A549 treated with AZD9567 at 1 μM for 4 hours (cell line): ENCODE measurements around the gene SPATA21. TPM values are rescaled to one million over a fixed set of nuclear protein-coding genes. Genes with fewer than 3 reads are reported as not detected.

ENCODE experiments used
- total RNA-seq: library from RNA; stranded (reverse); fragments of 200-300 nt; extraction: Qiagen RNA extraction; gene quantifications from 5 replicates; pipeline ENCODE4 v1.2.3, GENCODE V29; 2022; ENCODE audit not compliant: insufficient read depth

The SPATA21 gene, protein sequence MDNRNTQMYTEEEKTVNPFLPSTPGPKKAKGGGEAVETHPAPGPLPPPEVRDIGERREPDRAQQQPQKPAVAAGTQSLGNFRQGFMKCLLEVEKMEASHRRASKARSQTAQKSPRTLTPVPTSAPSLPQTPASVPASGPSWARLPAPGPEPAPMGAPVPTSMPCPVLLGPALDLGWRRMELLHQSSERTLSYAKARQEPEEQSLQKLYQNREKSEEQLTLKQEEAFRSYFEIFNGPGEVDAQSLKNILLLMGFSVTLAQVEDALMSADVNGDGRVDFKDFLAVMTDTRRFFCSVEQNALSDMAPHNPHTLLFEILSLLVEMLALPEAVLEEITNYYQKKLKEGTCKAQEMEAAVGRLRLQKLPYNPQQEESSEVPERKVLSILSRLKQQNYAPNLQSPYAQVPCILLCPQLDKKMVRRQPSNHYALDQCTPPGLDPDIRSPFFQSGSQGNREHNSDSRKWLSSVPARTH
- total RNA-seq = 0.08 to 0.11 TPM (median 0.09 TPM) in 3 of 5 replicates, not detected in the others

DNA sequence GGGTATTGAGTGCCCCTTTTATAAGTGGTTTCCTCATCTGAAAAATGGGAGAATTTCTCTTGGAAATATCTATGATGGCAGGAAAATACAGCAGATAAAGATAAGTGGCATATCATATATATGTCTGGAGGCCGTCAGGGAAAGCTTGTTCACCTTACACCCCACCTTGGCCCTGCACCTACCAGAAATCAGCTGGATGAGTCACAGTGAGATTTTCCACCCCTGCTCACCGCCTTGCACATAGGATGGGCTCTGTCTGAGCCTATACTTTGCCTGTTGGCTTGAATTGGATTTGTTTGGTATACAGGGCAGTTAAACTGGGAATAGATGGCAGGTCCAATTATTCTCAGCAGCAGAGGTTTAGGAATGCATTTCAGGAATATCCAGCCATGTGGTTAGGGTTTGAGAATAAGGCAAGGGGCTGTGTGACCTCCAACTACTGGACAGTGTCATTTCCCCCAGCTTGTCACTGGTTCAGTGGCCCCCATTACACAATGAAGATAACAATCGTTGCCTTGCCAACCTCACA lies at the start of gene SPATA21:
TSS of gene SPATA21 (minus strand) at position 479 of the 529 bp plus-strand sequence. CDS start 6,053 bp downstream, outside the sequence.

DNA sequence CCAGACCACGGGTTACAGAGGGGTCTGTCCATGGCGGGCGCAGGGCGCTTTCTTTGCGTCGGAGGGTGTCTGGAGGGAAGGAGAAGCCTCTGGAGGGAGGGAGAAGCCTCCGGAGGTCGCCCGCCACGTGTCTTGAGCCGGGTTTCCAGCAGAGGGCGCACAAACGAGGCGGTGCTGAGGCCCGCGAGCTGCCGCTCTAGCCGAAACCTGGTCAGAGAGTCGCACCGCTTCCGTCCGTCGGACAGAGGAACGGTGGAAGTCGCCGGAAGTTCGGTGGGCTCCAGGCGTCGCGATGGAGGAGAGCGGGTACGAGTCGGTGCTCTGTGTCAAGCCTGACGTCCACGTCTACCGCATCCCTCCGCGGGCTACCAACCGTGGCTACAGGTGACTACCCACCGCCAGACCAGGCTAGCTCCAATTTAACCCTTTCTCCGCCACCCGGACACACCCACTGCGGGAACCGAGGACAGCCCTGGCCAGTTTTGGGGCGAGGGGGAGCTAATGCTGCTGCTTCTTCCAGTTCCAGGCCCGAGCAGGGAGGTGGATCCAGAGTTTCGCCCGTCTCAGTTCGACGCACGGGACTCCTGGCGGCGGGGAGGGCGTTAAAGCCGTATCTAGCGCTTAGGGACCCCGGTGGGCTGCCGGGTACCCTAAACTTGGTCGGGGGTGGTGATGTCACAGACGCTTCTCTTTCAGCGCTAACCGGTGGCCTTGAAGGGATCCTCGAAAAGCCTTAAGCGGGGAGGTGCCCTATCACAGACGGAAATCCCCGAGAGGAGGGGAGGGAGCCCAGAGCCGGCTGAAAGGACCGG lies 3.5 kb upstream of the SPATA21 start, which contains the start of gene NECAP2:
TSS of gene NECAP2 (plus strand) at position 255 of the 812 bp plus-strand sequence. CDS start at position 293, 38 bp downstream.

DNA sequence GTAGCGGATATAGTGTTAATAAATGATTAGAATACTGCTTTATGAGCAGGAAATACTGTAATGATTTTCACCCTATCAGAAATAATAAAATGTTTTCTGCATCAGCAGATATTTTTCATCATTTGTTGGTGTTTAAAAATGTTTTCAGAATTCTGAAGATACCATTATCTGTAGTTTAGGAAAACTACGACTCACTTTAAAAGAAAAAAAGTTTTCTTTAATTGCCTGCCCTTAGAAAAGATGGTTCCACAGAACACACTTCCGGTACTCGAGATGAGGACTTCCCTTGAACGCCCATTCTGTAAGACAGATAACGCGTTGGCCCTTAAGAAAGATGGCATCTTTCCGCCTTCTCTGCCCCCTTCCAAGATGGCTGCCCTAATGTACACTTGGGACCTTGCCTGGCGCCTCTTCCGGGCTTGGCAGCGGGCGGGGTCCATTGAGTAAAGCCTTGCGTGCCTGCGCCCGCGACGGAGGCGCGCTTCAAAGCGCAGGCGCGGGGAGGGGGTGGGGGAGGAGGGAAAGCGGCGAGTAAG lies 70.4 kb downstream of the SPATA21 start, which contains the start of gene SZRD1:
TSS of gene SZRD1 (plus strand) at position 521 of the 536 bp plus-strand sequence. CDS start 16 bp downstream, outside the sequence.

DNA sequence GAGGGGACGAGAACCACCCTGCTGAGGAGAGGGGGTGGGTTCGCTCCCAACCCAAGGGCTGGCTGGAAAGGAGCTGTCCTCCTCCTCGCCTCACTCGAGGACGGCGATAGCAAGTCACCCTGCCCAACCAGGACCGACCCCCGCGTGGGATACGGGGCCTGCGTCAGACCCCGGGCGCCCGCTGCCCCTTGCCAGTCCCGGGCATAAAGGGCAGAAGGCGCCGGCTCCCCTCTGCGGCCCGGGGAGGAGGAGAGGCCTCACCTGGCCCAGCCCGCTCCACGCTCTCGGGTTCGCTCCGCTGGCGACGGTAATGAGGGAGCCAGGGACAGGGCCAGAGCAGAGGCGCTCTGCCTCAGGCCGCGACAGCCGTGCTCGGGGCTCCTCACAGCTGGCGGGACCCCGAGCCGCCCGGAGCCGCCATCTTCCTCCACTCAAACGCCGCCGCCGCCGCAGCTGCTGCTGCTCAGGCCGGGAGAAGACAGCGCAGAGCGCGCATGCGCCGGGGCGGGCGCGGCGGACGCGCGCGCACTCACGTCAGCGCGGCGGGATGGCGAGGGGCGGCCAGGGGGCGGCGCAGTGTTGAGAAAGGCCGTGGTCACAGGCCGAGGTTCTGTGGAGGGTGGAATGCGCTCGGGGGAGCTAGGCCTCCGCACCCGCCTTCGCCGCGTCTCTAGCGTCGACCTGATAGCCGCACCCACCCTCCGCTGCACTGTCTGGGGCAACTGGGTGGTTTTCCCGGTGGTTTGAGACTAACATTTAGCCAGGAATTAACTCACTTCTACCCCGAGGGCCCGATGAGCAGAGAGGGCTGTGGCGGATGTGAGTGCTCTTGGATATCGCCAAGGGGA lies 85.0 kb downstream of the SPATA21 start, which contains the start of gene FBXO42:
TSS of gene FBXO42 (minus strand) at position 487 of the 848 bp plus-strand sequence. CDS start 37,062 bp downstream, outside the sequence.

Other genes starting within 250 kb of the SPATA21 start
- 2.3 to 6.6 TPM (median 5.6 TPM) in 5 replicates for gene ARHGEF19, start 224.8 kb downstream of the SPATA21 start, total RNA-seq
- gene CPLANE2, start 200.2 kb downstream of the SPATA21 start, total RNA-seq = 2.4 to 3.9 TPM (median 3.1 TPM) in 4 of 5 replicates, not detected in the other
- gene FBXO42, start 84.9 kb downstream of the SPATA21 start, total RNA-seq = 8.6 to 11.8 TPM (median 9.6 TPM) in 5 replicates
- gene SZRD1, start 70.2 kb downstream of the SPATA21 start, total RNA-seq = 90.1 to 98.0 TPM (median 90.9 TPM) in 5 replicates
- 38.3 to 48.5 TPM (median 39.9 TPM) in 5 replicates for gene NECAP2, start 3.3 kb upstream of the SPATA21 start, total RNA-seq
- 4.3 TPM in 1 of 5 replicates, not detected in the others for gene RNU1-1, start 76.9 kb upstream of the SPATA21 start, total RNA-seq
- gene NBPF1, start 176.1 kb upstream of the SPATA21 start, total RNA-seq = 13.8 to 26.3 TPM (median 23.6 TPM) in 5 replicates
- gene RNU1-3, start 229.5 kb upstream of the SPATA21 start, total RNA-seq = 4.3 TPM in 1 of 5 replicates, not detected in the others